ENCODE measurements around the gene NRBP1.

The NRBP1 gene

GRCh38 chr2:27400348-27401135, 27.9 kb upstream of the NRBP1 start:
- Histone ChIP-seq H3K4me1 (ENCODE audit: control insufficient read depth, insufficient read depth, low read length) (peaks cover 2% of the 10 kb centered on the region; the same call in 1 of the 2 replicates), H3K27ac (ENCODE audit: extremely low read depth, low read depth, low read length) (0 out of 2 replicates have a peak overlapping the region, but pooled peaks have one; percentile 43), H3K36me3 (ENCODE audit: control insufficient read depth in 2 of 2, insufficient read depth in 1 of 2, low read length in 2 of 2) (peaks cover 25 to 33% of the 10 kb centered on the region in 2 experiments; a peak in 2 of 3 replicates), H3K4me3 (ENCODE audit: low read depth, low read length) (no peak overlapping the region), H3K9me3 (ENCODE audit: control insufficient read depth, insufficient read depth, low read depth, low read length) (no peaks in the 10 kb centered on the region)
- CTCF ChIA-PET = interaction anchor here (0.7 kb wide), 1 partner anchor 136 kb away, joined by 3 read pairs; no protein-coding TSS in a partner anchor
- POLR2A ChIA-PET = no interaction called here
- TF ChIP-seq TRIM28 (IDR thresholded peaks at IDR 0.05; ENCODE audit: borderline replicate concordance, low read length) (no peak), ZNF121 (tag by site-specific recombination; IDR thresholded peaks at IDR 0.05) (peak; percentile 55; the same call in 1 of the 2 replicates)

- no peaks in the 10 kb centered on the region for H3K9me3 ChIP-seq (ENCODE audit: control insufficient read depth, insufficient read depth, low read depth, low read length)
- TF ChIP-seq ZNF404 (tag by site-specific recombination; IDR thresholded peaks at IDR 0.05) (no peak), ZNF341 (tag by site-specific recombination; IDR thresholded peaks at IDR 0.05; ENCODE audit: low read depth) (peak; percentile 72), TRIM28 (IDR thresholded peaks at IDR 0.05; ENCODE audit: borderline replicate concordance, low read length) (no peak), ZNF654 (tag by site-specific recombination; IDR thresholded peaks at IDR 0.05; ENCODE audit: low read depth) (peak; percentile 13; the same call in 1 of the 2 replicates), ZNF366 (tag by site-specific recombination; conservative IDR thresholded peaks at IDR 0.05) (peak; percentile 42; the same call in 1 of the 2 replicates), INSM2 (tag by site-specific recombination; IDR thresholded peaks at IDR 0.05) (no peak), PRDM1 (tag by site-specific recombination; IDR thresholded peaks at IDR 0.05) (peak; percentile 93), ZNF600 (tag by site-specific recombination; IDR thresholded peaks at IDR 0.05) (0 out of 2 replicates have a peak, but pooled peaks have one; percentile 13), EGR2 (tag by site-specific recombination; IDR thresholded peaks at IDR 0.05; ENCODE audit: low read depth) (no peak), IKZF3 (tag by site-specific recombination; IDR thresholded peaks at IDR 0.05) (0 out of 2 replicates have a peak, but pooled peaks have one; percentile 14), ZNF324 (tag by site-specific recombination; IDR thresholded peaks at IDR 0.05) (no peak), ZEB2 (tag by site-specific recombination; IDR thresholded peaks at IDR 0.05) (peak; percentile 62)
- TF ChIP-seq, protein P1, sequence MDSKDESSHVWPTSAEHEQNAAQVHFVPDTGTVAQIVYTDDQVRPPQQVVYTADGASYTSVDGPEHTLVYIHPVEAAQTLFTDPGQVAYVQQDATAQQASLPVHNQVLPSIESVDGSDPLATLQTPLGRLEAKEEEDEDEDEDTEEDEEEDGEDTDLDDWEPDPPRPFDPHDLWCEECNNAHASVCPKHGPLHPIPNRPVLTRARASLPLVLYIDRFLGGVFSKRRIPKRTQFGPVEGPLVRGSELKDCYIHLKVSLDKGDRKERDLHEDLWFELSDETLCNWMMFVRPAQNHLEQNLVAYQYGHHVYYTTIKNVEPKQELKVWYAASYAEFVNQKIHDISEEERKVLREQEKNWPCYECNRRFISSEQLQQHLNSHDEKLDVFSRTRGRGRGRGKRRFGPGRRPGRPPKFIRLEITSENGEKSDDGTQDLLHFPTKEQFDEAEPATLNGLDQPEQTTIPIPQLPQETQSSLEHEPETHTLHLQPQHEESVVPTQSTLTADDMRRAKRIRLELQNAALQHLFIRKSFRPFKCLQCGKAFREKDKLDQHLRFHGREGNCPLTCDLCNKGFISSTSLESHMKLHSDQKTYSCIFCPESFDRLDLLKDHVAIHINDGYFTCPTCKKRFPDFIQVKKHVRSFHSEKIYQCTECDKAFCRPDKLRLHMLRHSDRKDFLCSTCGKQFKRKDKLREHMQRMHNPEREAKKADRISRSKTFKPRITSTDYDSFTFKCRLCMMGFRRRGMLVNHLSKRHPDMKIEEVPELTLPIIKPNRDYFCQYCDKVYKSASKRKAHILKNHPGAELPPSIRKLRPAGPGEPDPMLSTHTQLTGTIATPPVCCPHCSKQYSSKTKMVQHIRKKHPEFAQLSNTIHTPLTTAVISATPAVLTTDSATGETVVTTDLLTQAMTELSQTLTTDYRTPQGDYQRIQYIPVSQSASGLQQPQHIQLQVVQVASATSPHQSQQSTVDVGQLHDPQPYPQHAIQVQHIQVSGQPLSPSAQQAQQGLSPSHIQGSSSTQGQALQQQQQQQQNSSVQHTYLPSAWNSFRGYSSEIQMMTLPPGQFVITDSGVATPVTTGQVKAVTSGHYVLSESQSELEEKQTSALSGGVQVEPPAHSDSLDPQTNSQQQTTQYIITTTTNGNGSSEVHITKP (tag by site-specific recombination; IDR thresholded peaks at IDR 0.05) = no peak
- TF ChIP-seq, protein P2, sequence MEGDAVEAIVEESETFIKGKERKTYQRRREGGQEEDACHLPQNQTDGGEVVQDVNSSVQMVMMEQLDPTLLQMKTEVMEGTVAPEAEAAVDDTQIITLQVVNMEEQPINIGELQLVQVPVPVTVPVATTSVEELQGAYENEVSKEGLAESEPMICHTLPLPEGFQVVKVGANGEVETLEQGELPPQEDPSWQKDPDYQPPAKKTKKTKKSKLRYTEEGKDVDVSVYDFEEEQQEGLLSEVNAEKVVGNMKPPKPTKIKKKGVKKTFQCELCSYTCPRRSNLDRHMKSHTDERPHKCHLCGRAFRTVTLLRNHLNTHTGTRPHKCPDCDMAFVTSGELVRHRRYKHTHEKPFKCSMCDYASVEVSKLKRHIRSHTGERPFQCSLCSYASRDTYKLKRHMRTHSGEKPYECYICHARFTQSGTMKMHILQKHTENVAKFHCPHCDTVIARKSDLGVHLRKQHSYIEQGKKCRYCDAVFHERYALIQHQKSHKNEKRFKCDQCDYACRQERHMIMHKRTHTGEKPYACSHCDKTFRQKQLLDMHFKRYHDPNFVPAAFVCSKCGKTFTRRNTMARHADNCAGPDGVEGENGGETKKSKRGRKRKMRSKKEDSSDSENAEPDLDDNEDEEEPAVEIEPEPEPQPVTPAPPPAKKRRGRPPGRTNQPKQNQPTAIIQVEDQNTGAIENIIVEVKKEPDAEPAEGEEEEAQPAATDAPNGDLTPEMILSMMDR (tag by site-specific recombination; IDR thresholded peaks at IDR 0.05) = peak; percentile 63
- peak overlapping the region; percentile 98 for H3K4me3 ChIP-seq (ENCODE audit: low read depth, low read length)
- H3K4me1 ChIP-seq (ENCODE audit: control insufficient read depth, insufficient read depth, low read length) = peaks cover 9% of the 10 kb centered on the region; the same call in 1 of the 2 replicates
- POLR2A ChIA-PET = interaction anchor here (0.6 to 3.4 kb wide), 6 partner anchors 17 to 256 kb away, joined by 3 to 56 read pairs (median 8); partner anchors contain the start of genes GTF3C2, NRBP1, SLC4A1AP and SUPT7L
- 0 out of 2 replicates have a peak overlapping the region, but pooled peaks have one; percentile 96 for H3K27ac ChIP-seq (ENCODE audit: extremely low read depth, low read depth, low read length)
- peaks cover 25 to 33% of the 10 kb centered on the region in 2 experiments; a peak in 2 of 3 replicates for H3K36me3 ChIP-seq (ENCODE audit: control insufficient read depth in 2 of 2, insufficient read depth in 1 of 2, low read length in 2 of 2)
- CTCF ChIA-PET = interaction anchor here (0.6 to 4.2 kb wide), 9 partner anchors 9 to 533 kb away, joined by 3 to 17 read pairs (median 4); partner anchors contain the start of gene NRBP1
These were observed 20.5 kb upstream of the NRBP1 start for GRCh38 chr2:27407798-27408491.

All from HEK293 (cell line).